ENCODE results near the gene SLC6A6.

Gene SLC6A6

DNA sequence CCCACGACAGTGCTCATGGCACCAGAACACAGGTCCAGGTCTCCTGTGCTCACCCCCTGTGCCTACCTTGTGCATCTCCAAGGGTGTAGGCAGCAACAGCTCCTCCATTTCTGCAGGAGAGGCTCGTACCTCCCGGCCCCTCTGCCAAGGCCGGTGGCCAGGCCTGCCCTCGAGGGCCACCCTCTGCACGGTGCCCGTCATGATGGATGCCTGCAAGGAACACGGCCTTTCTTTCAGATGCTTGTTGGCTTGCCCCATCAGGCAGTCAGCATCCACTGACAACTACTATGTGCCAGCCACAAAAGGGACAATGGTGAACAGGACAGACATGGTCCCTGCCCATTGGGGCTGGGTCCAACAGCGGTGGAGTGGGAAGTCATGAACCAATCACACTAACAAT lies 93.9 kb downstream of the SLC6A6 start:
- DNase-seq (ENCODE audit: low read depth) = no peak
- no peak overlapping the region for H3K4me3 ChIP-seq (ENCODE audit: low read depth, low read length)
- in situ Hi-C loops (cut with HindIII; ENCODE audit: low sequenced_read_pairs) = no loop called here
- TF ChIP-seq, protein P1, sequence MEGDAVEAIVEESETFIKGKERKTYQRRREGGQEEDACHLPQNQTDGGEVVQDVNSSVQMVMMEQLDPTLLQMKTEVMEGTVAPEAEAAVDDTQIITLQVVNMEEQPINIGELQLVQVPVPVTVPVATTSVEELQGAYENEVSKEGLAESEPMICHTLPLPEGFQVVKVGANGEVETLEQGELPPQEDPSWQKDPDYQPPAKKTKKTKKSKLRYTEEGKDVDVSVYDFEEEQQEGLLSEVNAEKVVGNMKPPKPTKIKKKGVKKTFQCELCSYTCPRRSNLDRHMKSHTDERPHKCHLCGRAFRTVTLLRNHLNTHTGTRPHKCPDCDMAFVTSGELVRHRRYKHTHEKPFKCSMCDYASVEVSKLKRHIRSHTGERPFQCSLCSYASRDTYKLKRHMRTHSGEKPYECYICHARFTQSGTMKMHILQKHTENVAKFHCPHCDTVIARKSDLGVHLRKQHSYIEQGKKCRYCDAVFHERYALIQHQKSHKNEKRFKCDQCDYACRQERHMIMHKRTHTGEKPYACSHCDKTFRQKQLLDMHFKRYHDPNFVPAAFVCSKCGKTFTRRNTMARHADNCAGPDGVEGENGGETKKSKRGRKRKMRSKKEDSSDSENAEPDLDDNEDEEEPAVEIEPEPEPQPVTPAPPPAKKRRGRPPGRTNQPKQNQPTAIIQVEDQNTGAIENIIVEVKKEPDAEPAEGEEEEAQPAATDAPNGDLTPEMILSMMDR (IDR thresholded peaks at IDR 0.05; ENCODE audit: low read depth, low read length, missing control alignments) = no peak

DNA sequence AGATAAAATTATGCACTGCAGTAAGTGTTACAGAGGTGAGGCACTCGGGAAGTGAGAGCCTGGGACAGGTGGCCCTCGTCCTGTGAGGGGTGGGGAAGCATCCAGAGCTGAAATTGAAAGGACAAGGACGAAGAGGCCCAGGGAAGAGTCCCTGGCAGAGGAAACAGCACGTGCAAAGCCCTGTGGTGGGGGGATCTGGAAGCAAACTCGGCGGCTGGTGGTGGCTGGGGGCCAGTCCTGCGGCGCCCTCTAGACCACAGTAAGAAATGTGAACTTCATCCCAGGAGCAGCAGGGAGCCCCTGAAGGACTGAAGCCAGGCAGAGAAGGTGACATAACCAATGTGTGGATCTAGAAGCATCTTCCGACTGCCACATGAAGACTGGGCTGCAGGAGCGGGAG lies 94.9 kb downstream of the SLC6A6 start:
- TF ChIP-seq, protein P1 (IDR thresholded peaks at IDR 0.05; ENCODE audit: low read depth, low read length, missing control alignments) = no peak
- no peak overlapping the region for H3K4me3 ChIP-seq (ENCODE audit: low read depth, low read length)
- in situ Hi-C loops (cut with HindIII; ENCODE audit: low sequenced_read_pairs) = no loop called here
- no peak for DNase-seq (ENCODE audit: low read depth)

DNA sequence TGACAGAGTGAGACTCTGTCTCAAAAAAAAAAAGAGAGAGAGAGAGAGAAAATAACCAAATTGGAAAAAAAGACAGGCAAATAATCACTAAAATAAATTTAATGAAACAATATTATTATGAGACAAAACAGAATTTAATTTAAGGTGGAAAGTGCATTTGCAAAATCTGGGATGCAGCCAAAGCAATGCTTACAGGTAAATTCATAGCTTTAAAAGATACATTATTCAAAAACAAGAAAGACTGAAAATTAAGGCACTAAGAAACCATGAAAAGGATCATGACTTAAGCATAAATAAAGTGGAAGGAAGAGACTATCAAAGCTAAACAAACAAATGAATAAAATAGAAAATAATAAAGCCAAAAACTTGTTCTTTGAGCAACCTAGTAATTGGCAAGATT lies 100.1 kb downstream of the SLC6A6 start:
- no peak for DNase-seq (ENCODE audit: low read depth)
- H3K4me3 ChIP-seq (ENCODE audit: low read depth, low read length) = no peak overlapping the region
- TF ChIP-seq, protein P1 (IDR thresholded peaks at IDR 0.05; ENCODE audit: low read depth, low read length, missing control alignments) = no peak
- in situ Hi-C loops (cut with HindIII; ENCODE audit: low sequenced_read_pairs) = no loop called here

DNA sequence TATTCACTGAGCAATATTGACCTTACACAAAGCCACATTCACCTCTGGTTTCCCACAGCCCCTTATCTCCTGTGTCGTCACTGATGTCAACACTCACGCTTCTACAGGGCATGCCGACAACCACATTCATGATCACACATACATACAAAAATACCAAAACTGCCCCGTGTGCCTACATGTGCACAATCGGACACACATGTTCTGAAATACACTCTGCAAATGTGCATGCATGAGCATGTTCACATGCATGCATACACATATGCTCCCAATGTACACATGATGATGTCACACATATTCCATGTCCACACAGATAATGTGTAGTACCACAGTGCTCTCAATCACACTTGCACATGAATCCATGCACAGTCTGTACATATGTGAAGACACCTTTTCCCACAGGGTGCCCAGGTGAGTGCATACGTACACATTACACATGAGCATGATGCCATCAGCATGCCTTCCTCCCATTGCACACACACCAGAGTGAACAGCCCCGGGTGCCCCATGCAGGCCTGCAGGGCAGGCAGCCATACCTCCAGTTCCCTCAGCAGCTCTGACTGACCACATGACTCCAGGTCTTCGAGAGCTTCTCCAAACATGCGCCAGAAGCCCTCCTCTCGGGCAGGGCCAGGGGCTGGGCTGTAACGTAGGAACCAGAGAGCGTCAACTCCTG lies 100.8 kb downstream of the SLC6A6 start:
- TF ChIP-seq, protein P1 (IDR thresholded peaks at IDR 0.05; ENCODE audit: low read depth, low read length, missing control alignments) = no peak
- in situ Hi-C loops (cut with HindIII; ENCODE audit: low sequenced_read_pairs) = no loop called here
- no peak for DNase-seq (ENCODE audit: low read depth)

DNA sequence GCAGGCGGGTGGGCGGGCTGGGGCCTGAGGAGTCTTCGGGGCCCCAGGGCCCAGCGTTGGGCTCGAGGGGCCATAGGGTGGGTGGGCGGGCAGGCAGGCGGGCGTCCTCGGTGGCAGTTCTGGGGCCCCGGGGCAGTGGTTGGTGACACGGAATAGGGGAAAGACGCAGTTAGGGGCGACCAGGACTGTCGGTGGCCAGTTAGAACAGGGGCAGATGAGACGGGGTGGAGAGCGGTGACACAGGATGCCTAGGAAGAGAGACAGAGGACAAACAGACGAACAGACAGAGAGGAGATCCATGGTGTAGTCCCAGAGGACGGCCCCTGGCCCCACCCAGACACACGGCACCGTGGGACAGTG lies 101.3 kb downstream of the SLC6A6 start:
- TF ChIP-seq, protein P1 (IDR thresholded peaks at IDR 0.05; ENCODE audit: low read depth, low read length, missing control alignments) = no peak
- in situ Hi-C loops (cut with HindIII; ENCODE audit: low sequenced_read_pairs) = no loop called here
- H3K4me3 ChIP-seq (ENCODE audit: low read depth, low read length) = no peak overlapping the region
- no peak for DNase-seq (ENCODE audit: low read depth)

More for the DNA sequence above, 100.8 kb downstream of the SLC6A6 start:
- H3K4me3 ChIP-seq (ENCODE audit: low read depth, low read length) = no peak overlapping the region

DNA sequence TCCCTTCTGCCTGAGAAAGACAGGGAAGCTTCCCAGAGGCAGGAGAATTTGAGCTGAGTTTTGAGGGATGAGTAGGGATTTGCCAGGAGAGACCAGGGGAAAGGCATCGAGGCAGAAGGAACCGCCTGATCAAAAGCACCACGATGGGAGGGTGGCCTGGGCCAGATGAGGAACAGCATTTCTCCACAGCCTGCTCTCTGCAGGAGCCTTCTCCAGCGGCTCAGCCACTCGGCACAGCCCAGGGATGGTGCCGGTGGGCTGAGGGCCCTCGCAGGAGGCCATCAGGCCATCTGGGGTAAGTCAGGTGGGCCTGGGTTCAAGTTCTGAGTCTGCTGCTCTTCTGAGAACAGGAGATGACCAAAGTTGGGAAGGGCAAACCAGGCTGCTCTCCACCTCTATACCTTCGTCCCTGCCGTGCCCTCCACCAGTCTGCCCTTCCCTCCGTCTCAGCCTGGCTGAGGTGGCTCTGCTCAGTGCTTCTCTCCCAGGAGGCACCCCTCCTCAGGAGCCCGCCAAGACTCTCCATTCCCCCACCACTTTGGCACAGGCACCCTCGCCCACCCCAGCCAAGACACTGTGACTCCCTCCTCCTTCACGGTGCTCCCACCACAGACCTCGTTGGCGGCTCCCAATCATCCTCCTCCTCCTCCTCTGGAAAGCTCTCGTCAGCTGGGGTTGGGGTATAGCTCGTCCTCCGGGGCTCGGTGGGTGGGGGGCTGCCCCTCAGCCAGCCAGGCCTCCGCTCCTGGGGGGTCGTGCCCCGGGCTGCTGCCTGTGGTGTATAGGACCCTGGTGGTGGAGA lies 102.8 kb downstream of the SLC6A6 start:
- TF ChIP-seq, protein P1 (IDR thresholded peaks at IDR 0.05; ENCODE audit: low read depth, low read length, missing control alignments) = no peak
- no peak overlapping the region for H3K4me3 ChIP-seq (ENCODE audit: low read depth, low read length)
- in situ Hi-C loops (cut with HindIII; ENCODE audit: low sequenced_read_pairs) = no loop called here
- DNase-seq (ENCODE audit: low read depth) = no peak

Data from astrocyte of the cerebellum (primary cell).